UCSD-AML1 (cell line): ENCODE results near the gene COL12A1.

Experiments used
- DNase-seq: peaks from one replicate; lab custom pipeline; 2025; ENCODE audit not compliant: unreplicated experiment; lab: John Stamatoyannopoulos, UW

Gene COL12A1

DNA sequence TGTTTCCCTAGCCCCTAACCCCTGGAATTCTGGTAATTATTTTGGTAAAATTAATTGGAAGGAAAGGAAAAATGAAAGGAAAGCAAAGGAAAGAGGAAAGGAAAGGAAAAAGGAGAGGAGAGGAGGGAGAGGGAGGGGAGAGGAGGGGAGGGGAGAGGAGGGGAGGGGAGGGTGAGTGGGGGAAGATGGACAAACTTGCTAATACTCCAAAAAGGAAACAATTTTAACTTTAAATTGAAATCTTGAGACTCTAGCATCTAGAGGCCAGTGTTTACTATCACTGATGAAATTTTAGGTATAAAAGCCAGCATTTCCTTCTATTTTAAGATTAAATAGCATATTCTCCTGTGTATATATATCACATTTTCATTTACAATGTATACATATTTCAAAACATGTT, 156.5 kb downstream of the COL12A1 start:
- no peak for DNase-seq

- no peak for DNase-seq
Measured at GRCh38 chr6:75044846-75045245, 161.0 kb downstream of the COL12A1 start.

GRCh38 chr6:75041381-75041780, 164.5 kb downstream of the COL12A1 start:
- DNase-seq: no peak
